ENCODE results near the gene AKAP6.

Gene AKAP6

GRCh38 chr14:32397861-32398640 is 69.0 kb downstream of the AKAP6 start:
- Mint-ChIP-seq H3K36me3 (ENCODE audit: low read depth) (no peaks in the 10 kb centered on the region), H3K4me3 (no peak overlapping the region), H3K27me3 (no peaks in the 10 kb centered on the region), H3K9me3 (no peaks in the 10 kb centered on the region), H3K27ac (no peak overlapping the region), H3K4me1 (ENCODE audit: low read depth) (no peaks in the 10 kb centered on the region)
- intact Hi-C loops (cut with micrococcal nuclease): no loop called here

DNA sequence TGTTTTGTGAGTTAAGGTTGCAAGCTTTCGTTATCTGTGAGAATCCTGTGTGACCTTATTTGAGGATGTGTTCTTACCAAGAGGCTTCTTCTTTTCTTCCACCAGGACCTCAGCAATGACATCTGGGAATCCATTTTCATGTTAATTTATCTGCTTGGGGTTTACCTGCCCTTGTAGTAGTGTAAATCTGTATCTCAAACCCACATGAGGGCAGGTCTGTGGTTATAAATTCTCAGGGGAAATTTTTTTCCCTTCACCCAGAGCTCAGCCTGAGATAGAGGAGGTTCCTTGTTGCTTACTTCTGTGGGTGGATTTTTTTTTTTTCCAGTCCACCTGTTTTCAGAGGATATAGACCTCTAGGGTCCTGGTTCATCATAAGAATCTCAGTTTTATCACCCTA is 70.8 kb downstream of the AKAP6 start:
- H3K4me1 Mint-ChIP-seq (ENCODE audit: low read depth): no peaks in the 10 kb centered on the region
- no peaks in the 10 kb centered on the region for H3K36me3 Mint-ChIP-seq (ENCODE audit: low read depth)
- no peaks in the 10 kb centered on the region for H3K9me3 Mint-ChIP-seq
- no peaks in the 10 kb centered on the region for H3K27me3 Mint-ChIP-seq
- intact Hi-C loops (cut with micrococcal nuclease): no loop called here
- H3K4me3 Mint-ChIP-seq: no peak overlapping the region
- H3K27ac Mint-ChIP-seq: no peak overlapping the region

GRCh38 chr14:32400480-32400879 is 71.4 kb downstream of the AKAP6 start:
- H3K9me3 Mint-ChIP-seq: no peaks in the 10 kb centered on the region

GRCh38 chr14:32403021-32403420 is 73.9 kb downstream of the AKAP6 start:
- Mint-ChIP-seq H3K27me3 (no peaks in the 10 kb centered on the region), H3K9me3 (no peaks in the 10 kb centered on the region), H3K4me3 (no peak overlapping the region), H3K27ac (no peak overlapping the region), H3K36me3 (ENCODE audit: low read depth) (no peaks in the 10 kb centered on the region), H3K4me1 (ENCODE audit: low read depth) (no peaks in the 10 kb centered on the region)
- intact Hi-C loops (cut with micrococcal nuclease): no loop called here

More at GRCh38 chr14:32400480-32400879, 71.4 kb downstream of the AKAP6 start:
- intact Hi-C loops (cut with micrococcal nuclease): no loop called here
- H3K27me3 Mint-ChIP-seq: no peaks in the 10 kb centered on the region
- H3K4me1 Mint-ChIP-seq (ENCODE audit: low read depth): no peaks in the 10 kb centered on the region
- H3K36me3 Mint-ChIP-seq (ENCODE audit: low read depth): no peaks in the 10 kb centered on the region
- H3K27ac Mint-ChIP-seq: no peak overlapping the region
- no peak overlapping the region for H3K4me3 Mint-ChIP-seq

DNA sequence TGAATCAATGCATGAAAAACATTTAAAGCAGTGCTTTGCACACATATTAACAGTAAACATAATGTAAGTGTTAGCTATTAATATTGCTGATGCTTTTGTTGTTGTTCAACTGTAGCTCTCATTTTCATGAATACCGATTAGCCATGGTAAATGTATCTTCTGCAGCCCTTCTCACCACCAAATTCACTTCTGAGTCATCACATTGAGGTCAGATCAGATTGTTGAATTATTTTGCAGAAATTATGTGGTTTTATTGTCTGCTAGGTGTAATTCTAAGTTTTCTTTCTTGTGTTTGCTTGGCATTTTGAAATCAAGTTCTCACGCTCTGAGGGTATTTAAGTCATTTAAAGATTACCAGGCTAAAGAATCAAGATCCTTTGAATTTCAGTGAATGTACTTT is 74.6 kb downstream of the AKAP6 start:
- H3K4me1 Mint-ChIP-seq (ENCODE audit: low read depth): no peaks in the 10 kb centered on the region
- H3K36me3 Mint-ChIP-seq (ENCODE audit: low read depth): no peaks in the 10 kb centered on the region
- H3K4me3 Mint-ChIP-seq: no peak overlapping the region
- no peak overlapping the region for H3K27ac Mint-ChIP-seq
- no peaks in the 10 kb centered on the region for H3K9me3 Mint-ChIP-seq
- intact Hi-C loops (cut with micrococcal nuclease): no loop called here
- H3K27me3 Mint-ChIP-seq: no peaks in the 10 kb centered on the region

DNA sequence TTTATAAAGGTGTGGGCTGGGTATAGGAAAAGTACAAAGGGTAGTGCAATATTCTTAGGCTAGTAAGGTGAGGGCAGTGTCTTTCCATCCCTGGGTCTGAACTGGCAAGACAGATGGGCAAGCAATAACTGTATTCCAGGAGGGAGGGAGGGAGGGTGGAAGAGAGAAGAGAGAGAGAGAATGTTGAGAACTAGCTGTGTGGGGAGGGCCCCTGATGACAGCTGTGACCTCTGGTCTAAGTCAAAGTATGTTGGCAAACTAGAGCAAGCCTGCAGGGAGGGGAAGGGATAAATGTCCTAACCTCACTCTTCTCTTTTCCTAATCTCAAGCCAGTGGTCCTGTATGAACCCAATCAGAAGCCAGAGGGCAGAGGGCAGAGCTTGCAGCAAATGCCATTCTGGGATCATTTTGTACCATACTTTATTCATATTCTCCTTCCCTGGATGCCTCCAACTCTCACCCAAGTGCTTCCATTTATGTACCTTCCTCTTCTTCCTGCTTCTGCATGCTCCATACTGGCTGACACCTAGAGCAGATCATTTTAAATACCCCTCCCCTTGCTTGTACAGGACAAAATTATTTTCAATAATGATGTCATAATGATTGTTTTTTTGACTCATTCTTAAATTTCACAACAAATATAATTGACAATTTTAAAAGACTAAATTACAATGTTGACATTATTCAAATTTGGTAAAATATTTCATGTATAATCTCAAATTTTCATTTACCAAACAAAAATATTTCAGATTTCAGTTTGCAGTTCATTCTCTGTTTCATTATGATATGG is 75.9 kb downstream of the AKAP6 start:
- Mint-ChIP-seq H3K4me1 (ENCODE audit: low read depth) (no peaks in the 10 kb centered on the region), H3K4me3 (no peak overlapping the region), H3K36me3 (ENCODE audit: low read depth) (no peaks in the 10 kb centered on the region), H3K27ac (no peak overlapping the region), H3K9me3 (no peaks in the 10 kb centered on the region), H3K27me3 (no peaks in the 10 kb centered on the region)
- intact Hi-C loops (cut with micrococcal nuclease): no loop called here

DNA sequence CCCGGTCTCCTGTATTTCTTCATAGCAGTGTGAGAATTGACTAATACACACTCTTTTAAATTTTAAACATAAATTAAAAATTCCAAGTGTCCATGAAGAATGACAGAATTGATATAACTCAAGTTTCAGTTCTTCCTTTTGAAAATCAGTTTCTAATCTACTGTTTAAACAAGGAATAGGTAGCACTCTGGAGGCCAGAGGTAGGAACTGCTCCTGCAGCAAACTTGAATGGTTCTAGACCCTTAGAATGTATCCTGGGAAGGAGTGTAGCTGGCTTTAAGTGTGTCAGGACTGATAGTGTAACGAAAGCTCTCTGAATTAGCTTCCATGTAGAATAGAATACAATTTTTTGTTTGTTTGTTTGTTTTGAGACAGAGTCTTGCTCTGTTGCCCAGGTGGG is 76.8 kb downstream of the AKAP6 start:
- Mint-ChIP-seq H3K4me3 (no peak overlapping the region), H3K9me3 (no peaks in the 10 kb centered on the region), H3K27ac (no peak overlapping the region), H3K36me3 (ENCODE audit: low read depth) (no peaks in the 10 kb centered on the region), H3K27me3 (no peaks in the 10 kb centered on the region), H3K4me1 (ENCODE audit: low read depth) (no peaks in the 10 kb centered on the region)
- intact Hi-C loops (cut with micrococcal nuclease): no loop called here

DNA sequence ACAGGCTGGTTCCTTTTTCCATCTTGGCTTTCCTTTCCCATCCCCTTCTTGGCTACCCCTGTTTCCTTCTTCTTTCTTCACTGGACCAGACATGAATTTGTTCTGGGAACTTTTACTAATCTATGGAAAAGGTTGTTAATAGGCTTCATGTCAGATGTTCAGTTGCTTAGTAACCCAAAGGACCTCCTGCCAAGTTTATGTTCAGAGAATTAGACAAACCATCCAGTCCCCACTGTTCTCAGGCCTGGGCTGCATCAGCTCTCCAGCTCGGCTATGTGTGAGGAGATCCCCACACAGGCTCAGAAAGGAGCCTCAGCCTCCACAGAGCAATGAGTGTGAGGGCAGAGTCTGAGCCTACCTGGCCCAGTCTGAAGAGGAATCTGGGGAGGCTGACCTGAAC is 78.0 kb downstream of the AKAP6 start:
- H3K4me1 Mint-ChIP-seq (ENCODE audit: low read depth): no peaks in the 10 kb centered on the region
- intact Hi-C loops (cut with micrococcal nuclease): no loop called here
- H3K36me3 Mint-ChIP-seq (ENCODE audit: low read depth): no peaks in the 10 kb centered on the region
- H3K4me3 Mint-ChIP-seq: no peak overlapping the region
- no peak overlapping the region for H3K27ac Mint-ChIP-seq
- no peaks in the 10 kb centered on the region for H3K27me3 Mint-ChIP-seq
- no peaks in the 10 kb centered on the region for H3K9me3 Mint-ChIP-seq

GRCh38 chr14:32408018-32408417 is 78.9 kb downstream of the AKAP6 start:
- intact Hi-C loops (cut with micrococcal nuclease): no loop called here
- Mint-ChIP-seq H3K27ac (no peak overlapping the region), H3K4me3 (no peak overlapping the region), H3K27me3 (no peaks in the 10 kb centered on the region), H3K9me3 (no peaks in the 10 kb centered on the region), H3K4me1 (ENCODE audit: low read depth) (no peaks in the 10 kb centered on the region), H3K36me3 (ENCODE audit: low read depth) (no peaks in the 10 kb centered on the region)

DNA sequence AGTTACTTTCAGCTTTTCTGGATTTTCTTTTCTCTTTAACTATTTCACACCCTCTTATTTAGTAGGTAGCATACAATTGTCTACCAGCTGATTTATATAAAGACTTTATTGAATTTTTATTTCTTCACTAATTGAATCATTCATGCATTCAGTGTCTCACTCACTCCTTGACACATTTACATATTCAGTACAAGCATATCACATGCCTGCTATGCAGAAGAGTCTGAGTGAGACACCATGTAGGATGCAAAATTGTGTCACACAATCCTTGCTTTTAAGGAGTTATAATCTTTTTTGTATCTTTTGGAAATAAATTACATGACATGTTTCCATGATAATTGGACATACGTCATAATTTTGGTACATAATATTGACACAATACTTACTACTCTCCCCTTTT is 83.0 kb downstream of the AKAP6 start:
- Mint-ChIP-seq H3K36me3 (ENCODE audit: low read depth) (no peaks in the 10 kb centered on the region), H3K27ac (no peak overlapping the region), H3K4me1 (ENCODE audit: low read depth) (no peaks in the 10 kb centered on the region), H3K9me3 (no peaks in the 10 kb centered on the region), H3K27me3 (no peaks in the 10 kb centered on the region), H3K4me3 (no peak overlapping the region)
- intact Hi-C loops (cut with micrococcal nuclease): no loop called here

DNA sequence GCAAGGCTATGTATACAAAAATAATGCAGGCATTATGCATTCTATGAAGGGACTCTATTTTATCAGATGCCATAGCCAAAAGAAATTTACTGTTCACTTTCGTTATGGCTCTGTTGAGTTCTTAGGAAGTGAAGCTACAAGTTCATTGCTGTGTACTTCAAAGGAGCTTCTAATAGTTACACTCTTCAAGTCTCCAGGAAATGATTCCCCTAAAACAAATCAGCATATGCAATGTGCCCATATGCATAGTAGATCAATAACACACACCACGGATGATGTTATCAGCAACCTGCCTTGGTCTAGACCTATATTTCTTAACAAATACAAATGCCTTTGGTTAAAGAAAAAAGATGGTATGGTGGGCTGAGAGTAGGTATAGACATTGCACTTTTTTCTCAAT is 83.4 kb downstream of the AKAP6 start:
- intact Hi-C loops (cut with micrococcal nuclease): no loop called here
- H3K9me3 Mint-ChIP-seq: no peaks in the 10 kb centered on the region
- H3K4me1 Mint-ChIP-seq (ENCODE audit: low read depth): no peaks in the 10 kb centered on the region
- H3K36me3 Mint-ChIP-seq (ENCODE audit: low read depth): no peaks in the 10 kb centered on the region
- no peak overlapping the region for H3K4me3 Mint-ChIP-seq
- H3K27ac Mint-ChIP-seq: no peak overlapping the region
- no peaks in the 10 kb centered on the region for H3K27me3 Mint-ChIP-seq

DNA sequence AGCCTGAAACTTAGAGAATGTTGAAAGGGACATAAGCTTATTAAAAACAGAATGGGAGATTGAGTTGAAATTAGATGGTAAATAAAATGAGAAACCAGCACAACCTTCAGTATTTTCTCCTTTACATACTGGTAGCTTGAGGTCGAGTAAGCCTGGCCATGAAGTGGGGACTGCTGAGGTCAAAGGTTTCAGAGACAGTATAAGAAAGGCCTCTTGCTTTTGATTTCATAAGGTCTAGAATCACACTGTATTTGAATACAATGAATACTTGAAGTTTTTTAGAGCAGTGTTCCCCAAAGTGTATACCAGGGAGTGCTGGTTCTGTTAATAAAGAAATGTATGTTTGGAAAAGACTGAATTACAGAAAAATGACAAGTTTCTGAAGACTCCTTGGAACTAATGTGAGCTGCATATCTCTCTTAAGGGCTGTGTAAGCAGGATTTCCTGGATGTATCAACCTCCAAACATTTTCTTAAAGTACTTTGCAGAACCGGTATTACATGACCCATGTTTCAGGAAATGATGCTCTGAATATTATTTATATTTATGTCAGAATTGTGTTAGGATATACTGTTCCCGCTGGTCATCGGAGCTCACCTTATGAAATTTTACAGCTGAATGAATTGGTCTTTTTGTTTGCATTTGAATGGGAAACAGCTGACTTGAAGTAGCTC is 85.0 kb downstream of the AKAP6 start:
- no peak overlapping the region for H3K4me3 Mint-ChIP-seq
- no peaks in the 10 kb centered on the region for H3K36me3 Mint-ChIP-seq (ENCODE audit: low read depth)
- no peaks in the 10 kb centered on the region for H3K4me1 Mint-ChIP-seq (ENCODE audit: low read depth)
- no peaks in the 10 kb centered on the region for H3K27me3 Mint-ChIP-seq
- intact Hi-C loops (cut with micrococcal nuclease): no loop called here
- H3K9me3 Mint-ChIP-seq: no peaks in the 10 kb centered on the region
- no peak overlapping the region for H3K27ac Mint-ChIP-seq

GRCh38 chr14:32414808-32415255 is 85.7 kb downstream of the AKAP6 start:
- Mint-ChIP-seq H3K27me3 (no peaks in the 10 kb centered on the region), H3K4me1 (ENCODE audit: low read depth) (no peaks in the 10 kb centered on the region), H3K36me3 (ENCODE audit: low read depth) (no peaks in the 10 kb centered on the region), H3K27ac (no peak overlapping the region), H3K4me3 (no peak overlapping the region), H3K9me3 (no peaks in the 10 kb centered on the region)
- intact Hi-C loops (cut with micrococcal nuclease): no loop called here

GRCh38 chr14:32417956-32418552 is 89.0 kb downstream of the AKAP6 start:
- Mint-ChIP-seq H3K27me3 (no peaks in the 10 kb centered on the region), H3K4me3 (no peak overlapping the region), H3K27ac (no peak overlapping the region), H3K9me3 (peaks cover 8% of the 10 kb centered on the region), H3K4me1 (ENCODE audit: low read depth) (no peaks in the 10 kb centered on the region), H3K36me3 (ENCODE audit: low read depth) (no peaks in the 10 kb centered on the region)
- intact Hi-C loops (cut with micrococcal nuclease): no loop called here
